ENCODE measurements around the gene SNAP25.

The SNAP25 gene

DNA sequence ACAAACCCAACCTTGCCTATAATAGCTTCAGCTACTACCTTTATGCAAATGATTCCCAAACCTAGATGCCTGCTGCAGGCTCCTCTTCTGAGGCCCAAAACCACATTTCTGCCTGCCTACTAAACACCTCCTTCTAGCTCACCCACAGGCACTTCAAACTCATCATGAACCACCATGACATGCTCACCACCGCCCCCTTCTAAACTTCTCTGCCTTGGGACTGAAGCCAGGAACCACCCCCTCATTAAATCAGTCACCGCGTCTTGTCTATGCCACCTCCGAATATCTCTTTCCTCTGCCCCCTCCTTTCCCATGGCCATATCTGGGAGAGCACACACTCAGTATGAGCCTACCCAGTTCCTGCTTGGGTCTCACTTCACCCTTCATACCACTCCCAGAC lies 101.2 kb downstream of the SNAP25 start:
- DNase-seq (ENCODE audit: low spot score): no peak
- TF ChIP-seq, protein P1, sequence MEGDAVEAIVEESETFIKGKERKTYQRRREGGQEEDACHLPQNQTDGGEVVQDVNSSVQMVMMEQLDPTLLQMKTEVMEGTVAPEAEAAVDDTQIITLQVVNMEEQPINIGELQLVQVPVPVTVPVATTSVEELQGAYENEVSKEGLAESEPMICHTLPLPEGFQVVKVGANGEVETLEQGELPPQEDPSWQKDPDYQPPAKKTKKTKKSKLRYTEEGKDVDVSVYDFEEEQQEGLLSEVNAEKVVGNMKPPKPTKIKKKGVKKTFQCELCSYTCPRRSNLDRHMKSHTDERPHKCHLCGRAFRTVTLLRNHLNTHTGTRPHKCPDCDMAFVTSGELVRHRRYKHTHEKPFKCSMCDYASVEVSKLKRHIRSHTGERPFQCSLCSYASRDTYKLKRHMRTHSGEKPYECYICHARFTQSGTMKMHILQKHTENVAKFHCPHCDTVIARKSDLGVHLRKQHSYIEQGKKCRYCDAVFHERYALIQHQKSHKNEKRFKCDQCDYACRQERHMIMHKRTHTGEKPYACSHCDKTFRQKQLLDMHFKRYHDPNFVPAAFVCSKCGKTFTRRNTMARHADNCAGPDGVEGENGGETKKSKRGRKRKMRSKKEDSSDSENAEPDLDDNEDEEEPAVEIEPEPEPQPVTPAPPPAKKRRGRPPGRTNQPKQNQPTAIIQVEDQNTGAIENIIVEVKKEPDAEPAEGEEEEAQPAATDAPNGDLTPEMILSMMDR (IDR thresholded peaks at IDR 0.05; ENCODE audit: borderline replicate concordance, control extremely low read depth, extremely low read depth, insufficient read depth, missing control alignments): no peak
- in situ Hi-C loops (cut with MboI; ENCODE audit: low sequenced_read_pairs, unreplicated experiment): no loop called here

DNA sequence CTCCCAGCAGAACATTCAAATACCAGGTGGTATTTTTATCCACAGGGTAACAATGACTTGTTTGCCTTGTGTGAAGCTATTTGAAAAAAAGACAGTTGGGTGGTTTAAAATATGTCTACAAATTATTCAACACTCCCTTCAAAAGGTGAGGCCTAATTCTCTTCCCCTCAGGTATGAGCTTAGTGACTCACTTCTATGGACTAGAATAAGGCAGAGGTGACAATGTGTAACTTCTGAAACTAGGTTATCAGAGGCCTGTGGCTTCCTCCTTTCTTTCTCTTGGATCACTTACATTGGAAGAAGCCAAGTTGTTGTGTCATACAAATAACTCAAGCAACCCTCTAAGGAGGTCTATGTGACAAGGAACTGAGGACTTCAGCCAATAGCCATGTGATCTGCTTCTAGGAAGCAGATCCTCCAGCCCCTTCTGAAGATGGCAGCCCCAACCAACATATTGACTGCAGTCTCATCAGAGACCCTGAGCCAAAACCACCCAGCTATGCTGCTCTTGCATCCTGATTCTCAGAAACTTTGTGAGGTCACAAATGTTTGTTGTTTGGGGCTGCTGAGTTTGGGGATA lies 102.6 kb downstream of the SNAP25 start:
- in situ Hi-C loops (cut with MboI; ENCODE audit: low sequenced_read_pairs, unreplicated experiment): no loop called here
- no peak for DNase-seq (ENCODE audit: low spot score)
- TF ChIP-seq, protein P1 (IDR thresholded peaks at IDR 0.05; ENCODE audit: borderline replicate concordance, control extremely low read depth, extremely low read depth, insufficient read depth, missing control alignments): no peak

DNA sequence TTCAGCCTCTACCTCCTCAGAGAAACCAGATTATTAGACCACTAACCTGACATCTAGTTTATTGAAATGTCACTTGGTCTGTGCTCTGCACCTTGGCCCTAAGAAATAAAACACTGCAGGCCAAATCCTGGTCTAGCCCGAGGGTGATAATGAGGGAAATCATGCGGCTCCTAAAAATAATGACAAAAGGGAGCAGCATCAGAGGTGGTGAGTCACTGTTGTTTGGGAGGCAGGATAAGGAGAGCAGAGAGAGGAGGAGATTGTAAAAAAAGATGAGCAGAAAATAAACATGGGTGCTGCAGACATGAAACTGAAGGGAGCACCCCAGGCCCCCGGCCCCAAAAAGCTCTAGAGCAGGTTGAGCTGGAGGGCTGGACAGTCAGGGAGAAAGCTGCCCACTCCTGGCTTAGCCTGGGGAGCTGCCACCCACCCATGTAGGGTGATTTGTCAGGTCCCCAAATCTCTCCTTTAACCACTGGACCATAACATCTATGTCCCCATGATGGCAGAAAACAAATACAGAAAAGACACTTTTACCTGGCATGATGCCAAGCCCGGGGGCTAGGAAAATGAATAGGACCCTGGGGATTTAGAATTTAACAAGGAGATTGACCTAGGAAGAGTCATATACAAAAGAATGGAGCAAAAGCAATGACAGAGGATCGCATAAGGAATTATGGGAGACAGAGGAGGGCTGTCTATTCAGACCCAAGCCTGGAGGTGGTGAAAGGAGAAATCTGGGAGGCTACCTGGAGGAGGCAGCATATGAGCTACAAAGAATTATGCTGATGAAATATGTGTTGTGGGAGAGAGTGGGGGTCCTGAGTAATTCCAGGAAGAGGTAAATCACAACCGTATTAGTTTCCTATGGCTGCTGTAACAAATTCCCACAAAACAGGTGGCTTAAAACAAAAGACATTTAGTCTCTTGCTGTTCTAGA lies 103.7 kb downstream of the SNAP25 start:
- in situ Hi-C loops (cut with MboI; ENCODE audit: low sequenced_read_pairs, unreplicated experiment): no loop called here
- no peak for DNase-seq (ENCODE audit: low spot score)
- TF ChIP-seq, protein P1 (IDR thresholded peaks at IDR 0.05; ENCODE audit: borderline replicate concordance, control extremely low read depth, extremely low read depth, insufficient read depth, missing control alignments): no peak

DNA sequence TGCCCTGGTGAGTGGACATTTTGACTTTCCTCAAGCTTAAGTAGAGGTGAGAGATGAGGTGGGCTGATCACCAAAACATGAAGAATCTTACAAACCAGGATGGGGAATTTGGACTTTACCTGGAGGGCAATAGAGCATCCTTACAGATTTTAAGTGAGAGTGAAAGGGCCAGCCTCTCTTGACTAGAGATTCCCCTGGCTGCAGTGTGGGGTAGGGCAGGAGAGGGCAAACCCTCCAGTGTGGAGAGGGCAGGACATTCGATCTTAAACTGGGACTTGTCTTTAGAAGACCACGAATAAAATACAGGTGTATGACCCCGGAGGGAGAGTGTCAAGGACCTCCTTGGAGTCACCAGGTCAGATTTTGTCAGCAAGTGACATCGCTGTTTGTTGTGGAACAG lies 105.1 kb downstream of the SNAP25 start:
- no peak for DNase-seq (ENCODE audit: low spot score)
- in situ Hi-C loops (cut with MboI; ENCODE audit: low sequenced_read_pairs, unreplicated experiment): no loop called here
- TF ChIP-seq, protein P1 (IDR thresholded peaks at IDR 0.05; ENCODE audit: borderline replicate concordance, control extremely low read depth, extremely low read depth, insufficient read depth, missing control alignments): no peak

DNA sequence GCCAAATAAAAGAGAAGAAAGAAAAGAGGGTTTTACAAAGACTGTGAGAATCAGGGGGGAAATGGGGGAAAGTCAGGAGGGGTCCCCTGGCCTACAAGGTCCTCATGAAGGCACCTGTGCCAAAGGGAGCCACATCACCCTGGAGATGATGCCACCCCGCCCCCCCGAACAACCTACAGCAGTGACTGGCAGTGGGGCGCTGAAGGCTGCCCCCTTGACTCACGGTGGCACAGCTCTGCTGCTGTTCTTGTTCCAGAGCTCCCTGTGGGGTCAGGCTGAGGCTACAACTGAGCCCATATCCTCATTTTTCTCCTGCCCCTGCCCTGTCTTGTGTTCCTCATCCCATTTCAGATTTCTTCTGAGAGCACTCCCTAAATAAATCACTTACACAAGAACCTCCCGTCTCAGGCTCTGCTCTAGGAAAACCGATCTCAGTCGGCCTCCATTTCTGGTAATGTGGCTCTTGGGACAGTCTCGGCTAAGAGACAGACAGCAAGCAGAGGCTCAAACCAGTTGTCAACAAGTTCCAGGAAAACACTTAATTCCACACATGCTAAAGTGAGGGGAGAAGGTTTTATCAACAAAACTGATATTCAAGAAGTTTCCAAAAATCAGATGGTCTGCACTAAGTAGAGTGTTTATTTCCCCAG lies 105.7 kb downstream of the SNAP25 start:
- no peak for DNase-seq (ENCODE audit: low spot score)
- TF ChIP-seq, protein P1 (IDR thresholded peaks at IDR 0.05; ENCODE audit: borderline replicate concordance, control extremely low read depth, extremely low read depth, insufficient read depth, missing control alignments): no peak
- in situ Hi-C loops (cut with MboI; ENCODE audit: low sequenced_read_pairs, unreplicated experiment): no loop called here

DNA sequence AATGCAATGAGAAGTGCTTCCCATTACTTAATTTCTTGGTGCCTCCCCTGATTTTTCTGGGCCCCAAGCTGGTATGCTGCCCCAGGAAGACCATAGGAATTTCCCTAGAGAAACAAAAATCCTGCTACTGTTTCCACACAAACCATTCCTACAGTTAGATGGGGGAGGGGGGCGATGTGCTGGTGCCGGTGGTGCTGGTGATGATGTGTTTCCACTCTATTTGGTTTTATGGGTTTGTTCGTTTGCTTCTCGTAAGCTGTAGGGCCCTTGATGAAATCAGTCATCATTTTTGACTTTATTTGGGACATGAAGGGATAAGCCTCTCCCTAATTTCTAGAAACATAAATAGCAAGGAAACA lies 110.2 kb downstream of the SNAP25 start:
- no peak for DNase-seq (ENCODE audit: low spot score)
- in situ Hi-C loops (cut with MboI; ENCODE audit: low sequenced_read_pairs, unreplicated experiment): no loop called here
- TF ChIP-seq, protein P1 (IDR thresholded peaks at IDR 0.05; ENCODE audit: borderline replicate concordance, control extremely low read depth, extremely low read depth, insufficient read depth, missing control alignments): no peak

All from GM13976 (cell line).